GM03348 (cell line): ENCODE results near the gene LRMDA.

Experiments
- DNase-seq: peaks from one replicate; pipeline ENCODE4 v3.0.0; 2012; ENCODE audit warnings: low spot score

Gene LRMDA

DNA sequence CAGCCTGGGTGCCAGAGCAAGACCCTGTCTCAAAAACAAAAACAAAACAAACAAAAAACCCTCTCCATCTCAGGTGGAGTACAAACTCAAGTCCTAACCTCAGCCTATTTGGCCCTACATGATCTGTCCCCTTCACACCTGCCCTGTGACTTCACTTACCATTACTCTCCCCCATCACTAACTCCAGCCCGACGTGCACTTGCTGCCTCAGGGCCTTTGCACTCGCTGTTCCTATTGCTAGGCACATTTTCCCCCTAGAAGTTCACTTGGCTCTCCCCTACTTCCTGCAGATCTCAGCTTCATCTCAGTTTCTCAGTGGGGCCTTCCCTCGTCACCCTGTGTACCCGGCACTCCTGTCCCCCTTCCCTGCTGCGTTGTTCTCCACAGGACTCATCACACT, 8.5 kb upstream of the LRMDA start:
- no peak for DNase-seq

DNA sequence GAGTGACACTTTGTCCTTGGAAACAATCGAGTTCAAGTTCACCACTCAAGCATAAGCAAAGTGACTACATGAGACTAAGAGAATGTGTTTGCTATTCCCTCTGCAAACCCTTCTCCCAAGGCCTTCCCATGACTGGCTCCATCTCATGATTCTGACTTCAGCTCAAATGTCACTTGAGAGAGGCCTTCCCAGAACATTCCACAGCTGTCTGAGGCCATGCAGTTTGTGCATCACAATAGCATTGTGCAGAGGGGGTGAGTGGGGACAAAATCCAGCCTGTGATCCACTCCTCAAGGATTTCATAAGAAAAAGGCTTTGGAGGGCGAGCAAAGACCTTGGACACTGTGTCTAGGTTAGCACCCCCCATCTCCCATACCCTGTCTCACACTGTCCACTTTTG, 6.9 kb upstream of the LRMDA start:
- no peak for DNase-seq

DNA sequence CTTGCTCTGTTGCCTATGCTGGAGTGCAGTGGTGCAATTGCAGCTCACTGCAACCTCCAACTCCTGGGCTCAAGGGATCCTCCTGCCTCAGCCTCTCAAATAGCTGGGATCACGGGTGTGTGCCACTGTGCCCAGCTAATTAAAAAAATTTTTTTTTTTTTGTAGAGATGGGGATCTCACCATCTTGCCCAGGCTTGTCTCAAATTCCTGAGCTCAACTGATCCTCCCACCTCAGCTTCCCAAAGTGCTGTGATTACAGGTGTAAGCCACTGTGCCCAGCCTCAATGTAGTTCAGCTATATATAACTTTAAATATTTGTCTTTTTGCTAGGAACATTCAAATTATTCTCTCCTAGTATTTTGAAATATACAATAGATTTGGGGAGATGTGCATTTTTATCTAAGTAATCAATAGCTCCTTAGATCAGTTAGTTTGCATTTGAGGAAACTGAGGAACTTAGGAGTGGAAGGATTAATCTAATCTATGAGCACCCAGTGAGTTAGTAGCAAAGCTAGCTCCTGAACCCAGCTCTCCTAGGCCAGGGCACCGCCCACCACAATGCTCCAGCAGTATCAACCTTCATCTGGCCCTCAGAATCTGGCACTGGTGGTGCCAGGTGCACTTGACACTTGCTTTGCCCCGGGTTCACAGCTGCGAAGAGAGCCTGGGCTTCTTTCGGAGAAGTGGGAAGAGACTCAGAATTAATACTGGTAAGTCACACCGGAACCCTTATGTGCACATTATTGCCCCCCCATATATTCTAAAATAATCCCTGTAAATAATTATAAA, 5.9 kb upstream of the LRMDA start:
- no peak for DNase-seq

DNA sequence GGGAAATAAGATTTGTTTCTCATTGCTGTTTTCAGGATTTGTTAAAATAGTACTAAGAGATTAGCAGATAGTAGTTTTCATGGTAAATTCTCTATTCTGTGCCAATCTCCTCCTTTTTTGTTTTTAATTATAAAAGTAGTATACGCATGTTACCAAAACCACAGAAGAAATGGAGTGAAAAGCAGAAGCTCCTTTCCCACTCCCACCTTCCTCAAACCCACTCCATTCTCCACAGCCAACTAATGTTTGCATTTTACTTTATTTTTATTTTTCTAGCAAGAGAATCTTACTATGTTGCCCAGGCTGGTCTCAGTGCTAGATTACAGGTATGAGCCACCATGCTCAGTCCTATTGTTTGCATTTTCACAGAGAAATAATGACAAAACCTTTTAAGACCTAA, 4.5 kb upstream of the LRMDA start:
- no peak for DNase-seq

DNA sequence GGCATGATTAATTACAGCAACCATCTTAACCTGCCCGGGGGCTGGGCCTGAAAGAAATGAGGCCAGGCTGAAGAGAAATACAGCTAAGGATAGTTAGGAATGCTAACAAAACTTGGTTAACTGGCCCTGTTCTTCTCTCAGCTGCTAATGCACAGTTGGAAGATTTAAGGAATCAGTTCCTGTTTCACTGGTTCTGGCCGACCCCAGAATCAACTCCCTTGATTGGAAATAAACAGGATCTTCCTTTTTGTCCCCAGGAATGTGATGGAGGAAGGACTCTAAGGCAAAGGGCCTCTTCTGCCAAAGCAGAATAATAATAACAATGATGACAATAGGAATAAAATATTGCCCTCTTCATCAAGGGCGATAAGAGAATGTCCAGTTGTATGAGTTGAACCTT, 3.5 kb upstream of the LRMDA start:
- no peak for DNase-seq

DNA sequence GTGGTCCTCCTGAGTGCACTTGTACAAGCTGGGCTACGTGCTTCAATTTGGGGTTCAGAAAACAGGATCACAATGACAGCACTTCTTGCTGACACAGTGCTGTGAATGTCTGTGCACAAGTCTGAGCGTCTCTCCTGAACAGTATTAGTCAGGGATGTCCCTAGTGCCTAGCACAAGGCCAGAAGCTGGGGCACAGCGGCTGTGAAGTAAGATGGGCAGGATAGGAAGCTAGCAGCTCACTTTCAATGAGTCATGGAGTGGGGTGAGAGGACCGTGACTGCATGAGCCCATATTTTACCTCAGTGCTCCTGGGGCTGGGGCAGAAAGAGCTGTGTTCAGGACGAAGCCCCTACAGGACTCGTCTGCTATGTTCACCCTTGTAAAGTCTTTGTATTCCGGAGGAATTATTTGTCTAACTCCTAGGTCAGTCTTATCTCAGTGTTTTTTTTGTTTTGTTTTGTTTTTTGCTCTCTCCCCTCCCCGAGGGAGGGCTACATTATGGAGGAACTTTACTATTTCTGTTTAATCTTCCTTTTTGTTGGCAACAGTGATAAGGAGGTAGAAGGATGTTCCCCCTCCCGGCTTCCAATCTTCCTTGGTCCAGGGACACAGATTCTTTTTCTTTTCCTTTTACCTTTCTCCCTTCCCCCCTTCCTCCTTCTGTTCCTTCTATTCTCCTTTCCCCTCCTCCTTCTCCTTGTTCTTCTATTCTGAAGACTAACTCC, 2.8 kb upstream of the LRMDA start:
- DNase-seq: no peak

DNA sequence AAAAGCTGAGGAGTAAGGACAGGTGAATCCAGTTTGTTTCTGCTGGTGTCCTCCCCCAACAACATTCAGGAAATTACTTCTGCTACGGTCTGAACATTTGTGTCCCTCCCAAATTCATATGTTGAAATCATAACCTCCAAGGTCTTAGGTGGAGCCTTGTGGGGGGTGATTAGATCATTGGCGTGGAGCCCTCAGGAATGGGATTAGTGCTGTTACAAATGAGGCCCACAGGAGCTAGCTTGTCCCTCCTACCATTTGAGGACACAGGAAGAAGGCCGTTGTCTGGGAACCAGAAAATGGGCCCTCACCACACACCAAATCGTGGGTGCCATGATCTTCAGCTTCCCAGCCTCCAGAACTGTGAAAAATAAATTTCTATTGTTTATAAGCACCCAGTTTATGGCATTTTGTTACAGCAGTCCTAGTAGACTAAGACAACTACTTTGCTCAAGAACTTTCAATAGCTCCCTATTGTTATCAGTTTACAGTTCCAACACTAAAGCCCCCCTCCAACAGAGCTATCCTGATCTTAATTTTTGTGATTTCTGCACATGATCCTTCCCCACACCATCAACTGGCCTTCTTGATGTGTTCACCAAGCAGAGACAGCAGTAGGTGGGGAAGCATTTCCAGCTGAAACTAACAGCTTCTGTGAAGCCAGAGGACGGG, 2.1 kb upstream of the LRMDA start:
- no peak for DNase-seq

DNA sequence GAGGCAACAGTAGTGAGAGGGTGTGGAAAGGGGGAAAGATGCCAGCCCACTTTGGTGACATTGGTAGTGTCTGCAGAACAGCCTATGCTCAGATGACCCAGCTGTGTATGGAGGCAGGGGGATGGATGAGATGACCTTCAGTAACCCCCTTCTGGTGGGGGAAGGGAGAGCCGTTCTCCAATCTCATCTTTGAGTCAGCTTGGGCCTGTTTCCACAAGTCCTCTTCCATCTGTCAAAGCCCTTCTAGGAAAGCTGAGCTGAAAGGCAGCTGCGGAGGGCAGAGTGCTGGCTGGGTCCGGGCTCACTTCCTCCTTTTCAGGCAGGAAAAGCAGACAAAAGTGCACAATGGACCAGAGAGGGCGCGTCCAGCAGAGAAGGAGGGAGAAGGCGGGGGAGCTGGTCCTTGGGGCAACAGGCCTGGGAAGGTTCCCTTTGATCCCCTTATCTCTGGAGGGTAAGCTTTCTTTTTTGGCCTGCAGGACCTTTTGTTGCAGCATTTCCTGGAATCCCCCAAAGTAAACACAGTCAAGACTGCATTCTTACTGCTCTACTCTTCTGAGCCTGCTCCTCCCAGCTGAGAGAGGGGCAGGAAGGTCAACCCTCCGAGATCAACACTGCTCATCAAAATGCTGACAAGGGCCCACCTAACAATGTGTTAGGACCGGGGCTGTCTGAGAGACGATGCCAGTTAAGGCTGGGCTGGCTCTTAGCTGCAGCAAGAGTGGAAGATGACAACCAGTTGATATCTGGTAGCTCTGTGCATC, 1.2 kb upstream of the LRMDA start:
- no peak for DNase-seq

DNA sequence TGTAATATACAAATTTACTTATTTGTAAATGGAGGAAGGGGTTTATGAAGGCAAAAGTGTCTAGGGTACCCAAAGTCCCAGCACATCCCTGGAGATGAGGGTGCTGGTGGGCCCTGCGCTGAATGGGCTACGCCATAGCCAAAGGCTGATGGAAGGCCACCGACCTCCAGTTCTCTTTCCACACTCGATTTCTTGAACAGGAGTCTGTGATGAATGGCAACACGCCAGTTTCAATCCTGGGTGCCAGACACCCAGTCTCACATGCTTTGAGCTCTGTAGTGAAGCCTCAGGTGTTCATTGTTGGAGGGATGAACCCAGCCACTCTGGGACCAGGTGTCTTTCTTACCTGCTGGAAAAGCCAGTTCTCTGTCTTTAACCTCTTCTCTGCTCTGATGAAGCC, 752 bp downstream of the LRMDA start:
- DNase-seq: no peak

DNA sequence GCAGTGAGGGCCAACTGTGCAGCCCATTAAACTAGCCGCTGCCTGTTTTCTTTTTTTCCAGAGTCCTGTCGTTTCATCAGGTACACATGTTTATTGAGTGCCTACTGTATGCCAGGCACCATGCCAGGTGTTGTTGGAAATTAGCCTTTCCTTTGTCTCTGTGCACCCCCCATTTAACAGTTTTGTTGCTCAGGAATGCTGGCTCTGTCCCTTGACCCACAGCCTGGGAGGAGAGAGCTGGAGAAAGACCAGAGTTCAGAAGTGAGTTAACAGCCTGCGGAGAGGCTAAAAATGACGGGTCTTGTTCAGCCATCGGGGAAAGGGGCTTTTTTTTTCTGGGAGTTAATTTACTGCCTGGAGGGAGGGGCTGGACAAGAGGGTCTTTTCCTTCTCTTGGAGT, 1.3 kb downstream of the LRMDA start:
- DNase-seq: no peak

DNA sequence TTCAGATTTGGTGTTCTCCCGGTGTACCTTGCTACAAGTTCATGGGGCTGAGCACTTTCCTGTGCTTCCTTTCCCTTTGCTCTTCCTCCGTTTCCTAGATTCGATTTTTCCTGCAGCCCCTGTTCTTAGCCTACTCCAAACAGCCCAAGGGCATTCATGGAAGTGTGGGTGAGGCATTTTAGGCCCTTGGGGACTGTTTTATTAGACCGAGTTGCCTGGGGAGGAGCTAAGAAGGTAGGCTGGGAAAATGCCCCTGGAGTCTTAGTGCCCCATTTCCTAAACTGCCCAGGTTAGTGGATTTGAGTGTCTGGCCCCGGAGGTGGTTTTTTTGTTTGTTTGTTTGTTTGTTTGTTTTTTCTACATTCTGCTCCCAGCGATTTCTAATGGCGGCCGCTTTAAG, 1.8 kb downstream of the LRMDA start:
- no peak for DNase-seq

DNA sequence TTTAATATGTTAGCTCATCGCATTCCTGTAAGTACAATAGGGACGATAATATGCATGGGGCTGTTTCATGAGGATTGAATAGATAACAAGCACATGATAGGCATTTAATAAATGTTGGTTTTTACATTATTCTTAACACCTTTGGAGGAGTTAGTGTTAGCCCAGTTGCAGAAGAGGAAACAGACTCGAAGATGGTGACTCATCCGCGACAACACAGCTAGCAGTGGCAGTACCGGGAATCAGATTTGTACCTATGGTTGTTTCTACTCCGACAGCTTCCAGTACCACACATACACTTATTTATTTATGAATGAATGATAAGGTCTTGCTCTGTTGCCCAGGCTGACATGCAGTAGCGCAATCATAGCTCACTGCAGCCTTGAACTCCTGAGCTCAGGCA, 2.9 kb downstream of the LRMDA start:
- DNase-seq: no peak

DNA sequence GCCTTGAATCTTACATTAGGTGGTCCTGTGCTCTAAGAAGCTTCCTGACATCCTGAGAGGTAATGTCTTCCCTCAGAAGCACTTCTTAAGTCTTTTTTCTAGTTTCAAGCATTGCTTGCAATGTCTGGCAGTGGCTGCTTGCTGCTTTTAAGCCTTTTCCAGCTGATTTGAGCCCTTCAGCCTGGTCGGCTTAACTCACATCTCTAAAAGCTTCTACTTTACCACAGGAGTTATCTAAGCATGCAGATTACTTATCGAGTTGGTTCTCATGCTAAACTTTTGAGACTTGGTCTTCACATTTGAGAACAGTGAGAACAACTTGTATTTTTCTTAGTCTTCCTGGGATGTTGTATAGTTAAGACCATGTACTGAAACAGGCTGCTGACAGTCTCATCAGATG, 3.9 kb downstream of the LRMDA start:
- no peak for DNase-seq

DNA sequence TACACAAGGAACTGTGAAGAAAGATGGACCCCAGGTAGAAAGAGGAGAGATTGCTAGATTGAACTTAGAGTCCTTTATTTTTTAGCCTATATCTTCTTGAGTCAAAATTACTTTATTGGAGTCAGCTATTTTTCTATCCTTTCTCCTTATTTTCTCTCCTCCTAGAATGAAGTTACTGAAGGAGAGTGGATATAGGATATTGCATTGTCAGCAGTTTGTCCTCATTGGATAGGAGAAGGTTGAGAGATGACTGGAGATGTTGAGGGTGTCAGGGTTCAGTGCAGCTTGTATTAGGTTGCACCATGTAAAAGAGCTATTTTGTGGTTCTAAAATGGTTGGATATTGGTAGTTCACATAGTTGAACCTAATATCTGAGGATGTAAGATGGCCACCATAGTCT, 5.5 kb downstream of the LRMDA start:
- no peak for DNase-seq

DNA sequence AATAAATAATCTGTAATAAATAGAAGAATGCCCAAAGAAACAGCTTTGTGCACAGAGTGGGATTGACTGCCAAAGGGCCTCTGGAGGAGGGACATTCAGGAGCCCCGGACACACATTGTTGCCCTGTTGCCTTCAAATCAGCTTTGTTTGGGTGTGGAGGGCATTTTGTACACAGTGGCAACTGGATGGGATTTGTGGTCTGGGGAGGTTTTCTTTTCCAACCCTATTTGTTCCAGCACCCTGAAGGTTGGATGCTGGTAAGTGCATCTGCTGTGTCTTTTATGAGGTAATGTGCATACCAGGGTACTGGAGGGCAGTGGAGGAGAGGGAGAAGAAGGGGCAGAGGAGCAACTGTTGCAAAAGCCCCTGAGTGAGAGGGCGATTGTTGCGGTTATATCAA, 6.3 kb downstream of the LRMDA start:
- DNase-seq: no peak

DNA sequence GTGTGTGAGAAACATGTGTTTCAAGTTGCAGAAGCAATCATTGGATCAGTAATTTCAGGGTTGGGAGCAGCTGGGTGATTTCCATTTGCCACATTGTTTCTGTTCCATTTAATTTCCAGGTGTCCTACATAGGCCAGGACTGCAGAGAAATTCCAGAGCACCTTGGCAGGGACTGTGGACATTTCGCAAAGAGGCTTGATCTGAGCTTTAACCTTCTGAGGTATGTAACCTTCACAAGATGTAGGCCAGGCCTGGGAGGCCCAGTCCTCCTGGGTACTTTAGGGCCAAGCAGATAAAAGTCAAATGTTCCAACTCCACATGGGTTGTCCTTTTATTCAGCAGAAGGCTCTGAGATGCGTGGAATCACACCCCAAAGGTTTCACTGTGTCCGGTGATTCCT, 6.9 kb downstream of the LRMDA start:
- no peak for DNase-seq

DNA sequence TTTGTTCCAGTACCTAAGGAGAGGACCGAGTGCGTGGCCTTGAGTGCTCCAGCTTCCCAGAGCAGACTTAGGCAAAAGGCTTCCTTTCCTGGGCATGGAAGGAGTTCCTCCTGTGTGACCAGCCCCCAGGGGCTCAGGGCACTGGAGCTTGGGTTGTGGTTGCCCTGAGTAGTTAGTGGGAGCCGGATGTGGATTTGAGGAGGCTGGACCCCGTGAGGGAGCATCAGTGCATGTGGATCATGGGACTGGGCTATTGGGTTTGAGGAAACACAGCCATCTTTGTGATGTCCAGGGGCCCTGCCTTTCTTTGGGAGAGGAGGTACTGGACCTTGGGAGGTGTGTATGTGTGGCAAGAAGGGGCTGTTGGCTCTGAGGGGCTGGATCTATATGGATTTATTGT, 8.4 kb downstream of the LRMDA start:
- DNase-seq: no peak

DNA sequence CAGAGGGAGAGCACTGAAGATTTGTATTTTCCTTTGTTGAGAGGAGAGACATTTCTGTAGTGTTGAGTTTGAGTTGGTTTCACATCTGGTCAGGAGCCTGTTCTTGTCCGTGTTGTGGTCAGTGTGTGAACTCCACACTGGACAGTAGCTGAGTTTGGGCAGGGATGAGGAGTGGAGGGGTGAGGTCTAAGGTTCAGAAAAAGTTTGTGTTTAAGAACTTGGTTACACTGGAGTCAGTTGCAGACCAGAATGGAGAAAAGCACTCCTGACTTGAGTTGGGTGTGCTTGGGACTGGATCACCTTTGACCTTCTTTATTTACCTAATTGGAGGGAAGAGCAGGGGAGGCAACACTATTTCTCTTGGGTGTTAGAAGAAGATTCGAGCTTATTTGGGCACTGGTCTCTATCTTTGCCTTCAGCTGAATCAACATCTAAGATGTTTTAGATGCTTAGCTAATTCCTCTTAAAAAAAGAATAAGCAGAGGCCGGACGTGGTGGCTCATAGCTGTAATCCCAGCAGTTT, 8.9 kb downstream of the LRMDA start:
- no peak for DNase-seq

DNA sequence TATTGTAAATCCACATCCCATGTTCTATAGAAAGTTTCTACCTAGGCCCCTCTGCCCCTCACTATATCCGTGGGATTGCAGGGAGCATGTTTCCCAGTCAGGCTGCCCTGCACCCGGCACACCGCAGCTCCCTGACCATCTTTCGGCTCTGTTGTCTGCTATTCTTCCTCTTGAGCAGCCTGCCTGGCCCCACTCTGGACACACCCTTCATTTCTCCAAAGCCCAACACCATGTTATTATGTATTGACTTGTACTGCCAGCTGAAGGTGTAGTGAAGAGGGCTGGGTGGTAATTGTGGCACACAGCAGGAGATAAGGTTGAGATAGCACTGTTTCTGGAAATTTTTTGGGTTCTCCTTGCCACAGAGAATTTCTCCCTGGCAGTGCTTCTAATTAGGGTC, 9.8 kb downstream of the LRMDA start:
- no peak for DNase-seq

DNA sequence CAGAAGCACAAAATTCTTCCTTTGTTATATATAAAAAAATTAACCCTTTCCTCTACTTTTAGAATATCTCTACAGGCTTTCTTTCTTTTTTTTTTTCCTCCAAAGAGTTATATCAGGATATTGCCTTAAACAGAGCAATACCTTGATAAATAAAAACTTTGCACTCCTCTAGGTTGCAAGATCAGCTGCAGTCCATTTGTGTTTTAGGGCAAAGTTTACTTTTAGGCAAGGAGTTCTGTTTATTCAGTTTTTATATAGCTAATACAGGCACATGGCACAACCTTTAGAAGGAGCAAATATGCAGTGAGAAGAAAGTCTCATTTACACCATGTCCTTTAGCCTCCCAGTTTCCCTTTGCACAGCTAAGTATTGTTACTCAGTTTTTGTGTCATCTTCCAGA, 10.3 kb downstream of the LRMDA start:
- DNase-seq: no peak

DNA sequence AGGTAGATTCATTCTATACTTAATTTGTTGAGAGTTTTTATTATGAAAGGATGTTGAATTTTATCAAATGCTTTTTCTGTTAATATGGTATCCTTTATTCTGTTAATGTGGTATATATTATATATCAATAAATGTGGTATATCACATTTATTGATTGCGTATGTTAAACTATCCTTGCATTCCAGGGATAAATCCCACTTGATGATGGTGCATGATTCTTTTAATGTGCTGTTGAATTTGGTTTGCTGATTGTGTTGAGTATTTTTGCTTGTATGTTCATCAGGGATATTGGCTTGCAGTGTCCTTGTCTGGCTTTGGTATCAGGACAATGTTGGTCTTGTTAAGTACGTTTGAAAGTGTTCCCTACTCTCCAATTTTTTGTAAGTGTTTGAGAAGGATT, 11.9 kb downstream of the LRMDA start:
- no peak for DNase-seq

DNA sequence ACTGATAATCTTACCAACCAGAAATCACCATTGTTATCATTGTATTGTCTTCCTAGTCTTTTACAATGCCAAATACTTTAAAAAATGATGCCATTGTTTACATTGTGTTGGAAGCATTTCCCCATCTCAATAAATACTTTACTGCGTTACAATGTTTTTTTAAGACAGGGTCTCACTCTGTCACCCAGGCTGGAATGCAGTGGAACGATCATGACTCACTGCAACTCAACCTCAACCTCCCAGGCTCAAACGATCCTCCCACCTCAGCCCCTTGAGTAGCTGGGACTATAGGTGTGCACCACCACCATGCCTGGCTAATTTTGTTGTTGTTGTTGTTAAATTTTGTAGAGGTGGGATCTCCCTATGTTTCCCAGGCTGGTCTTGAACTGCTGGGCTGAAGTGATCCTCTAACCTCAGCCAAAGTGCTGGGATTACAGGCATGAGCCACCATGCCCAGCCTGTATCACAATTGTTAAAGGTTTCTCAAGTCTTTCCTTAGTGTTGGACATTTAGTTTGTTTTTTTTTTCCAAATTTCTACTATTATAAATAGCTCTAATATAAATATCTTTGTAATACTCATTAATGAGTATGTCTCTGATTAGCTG, 13.5 kb downstream of the LRMDA start:
- DNase-seq: no peak
